GM18498 (cell line): ENCODE data around the gene PSMB3.

Experiments
- ATAC-seq: cut with Tn5 transposase; IDR thresholded peaks from one replicate; pipeline ENCODE4 v1.9.1; 2021; ENCODE audit warnings: mild to moderate bottlenecking, moderate library complexity; ENCODE audit not compliant: unreplicated experiment

The PSMB3 gene

DNA sequence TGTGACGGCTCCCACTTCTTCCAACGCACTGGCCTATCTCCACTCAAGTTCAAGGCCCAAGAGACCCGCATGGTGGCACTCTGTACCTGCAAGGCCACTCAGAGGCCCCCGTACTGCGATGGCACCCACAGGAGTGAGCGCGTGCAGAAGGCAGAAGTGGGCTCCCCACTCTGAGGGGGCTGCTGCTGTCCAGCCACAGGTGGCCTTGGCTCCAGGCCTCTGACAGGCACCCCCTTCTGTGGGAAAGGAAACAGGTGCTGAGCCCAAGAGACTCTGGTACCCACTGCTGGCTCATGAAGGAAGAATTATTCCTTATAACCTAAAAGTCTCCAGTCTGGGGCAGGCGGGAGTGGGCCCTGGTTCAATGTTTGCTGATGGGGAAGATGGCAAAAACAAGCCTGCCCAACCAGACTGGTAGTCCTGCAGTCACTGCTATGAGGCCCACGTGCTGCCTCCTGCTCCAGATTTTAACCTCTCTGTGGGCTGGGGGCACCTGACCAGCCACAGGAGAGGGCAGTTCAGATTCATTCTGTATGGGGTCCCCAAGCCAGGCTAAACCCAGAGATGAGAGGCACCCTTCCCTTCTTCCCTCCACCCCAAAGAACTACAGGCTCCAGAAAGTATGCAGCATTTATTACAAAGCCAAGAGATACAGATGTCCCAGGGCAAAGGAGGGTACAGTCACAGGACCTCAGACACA lies 19.1 kb upstream of the PSMB3 start:
- ATAC-seq: no peak

DNA sequence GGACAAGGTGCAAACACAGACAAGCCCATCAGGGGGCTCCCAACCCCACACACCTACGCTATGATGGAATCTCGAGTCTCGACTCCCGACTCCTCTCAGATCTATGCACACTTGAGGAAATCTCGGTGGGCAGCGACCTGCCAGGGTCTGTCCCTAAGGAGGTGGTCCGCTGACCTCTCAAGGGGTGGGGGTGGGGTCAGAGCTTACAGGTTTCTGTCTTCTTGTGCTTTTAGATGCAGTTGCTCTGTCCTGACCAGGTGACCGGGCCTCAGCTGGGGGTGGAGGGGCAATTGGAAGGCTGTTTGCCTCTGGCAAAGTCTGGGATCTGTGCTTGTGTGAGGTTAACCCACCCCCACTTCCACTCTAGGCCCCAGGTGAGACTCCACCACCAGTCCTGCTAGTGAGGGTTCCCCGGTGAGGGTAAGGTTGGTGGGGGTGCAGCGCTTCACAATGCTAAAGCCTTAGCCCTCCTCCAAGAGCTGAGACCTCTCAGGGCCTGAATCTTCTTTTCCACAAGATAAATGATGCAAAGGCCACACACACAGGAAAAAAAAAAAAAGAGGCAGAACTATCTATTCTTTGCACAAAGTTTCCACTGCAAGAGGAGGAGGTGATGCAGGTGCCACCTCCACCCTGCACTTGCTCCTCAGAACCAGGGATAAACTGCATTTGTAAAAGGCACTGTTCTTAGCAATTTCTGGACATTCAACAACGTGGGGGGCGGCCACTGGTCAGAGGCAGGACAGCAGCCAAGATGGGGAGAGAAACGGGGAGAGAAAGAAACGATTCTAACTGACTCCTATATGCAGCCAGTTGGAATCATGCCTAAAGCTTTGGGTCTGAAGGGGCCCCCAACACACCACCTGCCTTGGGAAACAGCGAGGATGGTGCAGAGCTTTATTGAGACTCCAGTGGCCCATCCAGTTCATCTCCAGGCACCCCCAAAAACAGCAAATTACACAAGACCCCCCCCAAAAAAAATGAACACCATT lies 18.3 kb upstream of the PSMB3 start:
- ATAC-seq: no peak

DNA sequence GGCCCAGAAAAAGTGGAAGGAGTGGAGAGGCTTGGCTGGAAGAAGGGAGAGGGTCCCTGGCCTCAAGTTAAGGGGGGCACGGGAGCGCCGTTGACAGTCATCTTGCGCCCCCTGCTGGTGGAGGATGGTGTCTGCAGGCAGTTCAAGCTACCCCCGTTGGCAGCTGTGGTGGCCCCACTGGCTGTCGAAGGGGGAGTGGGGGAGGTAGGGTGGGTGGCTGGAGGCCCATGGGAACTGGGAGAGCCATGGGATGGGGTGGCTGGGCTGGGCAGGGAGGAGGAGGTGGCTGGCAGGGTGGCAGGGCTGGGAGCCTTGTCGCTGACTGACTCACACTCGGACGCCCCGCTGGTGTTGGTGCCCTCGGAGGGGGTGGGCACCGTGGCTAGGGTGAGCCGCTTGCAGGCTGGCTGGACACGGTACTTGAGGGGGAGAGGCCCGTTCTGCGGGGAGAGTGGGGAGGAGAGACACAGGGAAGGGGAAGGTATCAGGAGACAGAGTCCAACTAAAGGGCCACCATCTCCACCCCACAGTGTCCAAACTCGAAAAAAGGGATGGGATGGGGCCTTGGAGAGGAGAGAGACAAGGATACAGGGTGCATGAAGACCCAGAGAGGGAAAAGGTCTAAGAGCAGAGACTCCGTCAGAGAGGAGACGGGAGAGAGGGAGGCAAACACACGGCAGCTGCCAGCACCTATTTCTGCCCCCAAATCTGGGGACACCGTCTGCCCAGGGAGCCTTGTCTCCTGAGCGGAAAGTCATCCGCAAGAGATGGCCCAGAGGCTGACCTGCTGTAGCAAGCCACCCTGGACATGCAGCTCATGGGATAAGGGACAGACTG lies 17.2 kb upstream of the PSMB3 start:
- ATAC-seq: no peak

DNA sequence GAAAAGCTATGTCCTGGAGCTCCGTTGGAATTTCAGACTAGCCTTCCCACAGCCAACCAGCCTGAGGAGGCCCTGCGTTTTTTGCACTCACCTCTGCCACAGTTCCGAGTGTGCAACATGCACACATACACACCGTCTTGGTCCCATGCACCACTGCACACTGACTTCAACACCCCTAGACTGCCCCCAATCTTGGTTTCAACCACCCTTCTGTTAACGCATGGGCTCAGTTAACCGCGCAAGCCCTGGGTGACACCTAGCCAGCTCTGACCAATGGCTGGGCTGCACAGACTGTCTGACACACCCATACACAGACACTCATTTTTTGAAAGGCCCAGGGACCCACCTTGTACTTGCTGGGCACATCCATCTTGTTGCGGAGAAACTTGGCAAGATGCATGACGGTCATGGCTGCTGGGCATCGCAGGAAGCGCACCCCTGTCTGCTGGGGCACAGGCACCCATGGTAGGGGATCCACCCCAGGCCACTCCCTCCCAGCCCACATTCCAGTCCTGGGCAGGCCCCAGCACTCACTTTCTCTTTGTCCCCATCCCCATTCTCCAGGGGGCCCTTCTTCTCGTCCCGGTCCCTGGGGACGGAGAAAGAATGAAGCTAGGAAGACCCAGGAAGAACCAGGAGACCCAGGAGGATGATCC lies 14.4 kb upstream of the PSMB3 start:
- ATAC-seq: no peak

- no peak for ATAC-seq
Measured at GRCh38 chr17:38738686-38739085, 13.9 kb upstream of the PSMB3 start.

- no peak for ATAC-seq
Measured at GRCh38 chr17:38739305-38739704, 13.2 kb upstream of the PSMB3 start.

- ATAC-seq: no peak
Measured at GRCh38 chr17:38740044-38740443, 12.5 kb upstream of the PSMB3 start.

DNA sequence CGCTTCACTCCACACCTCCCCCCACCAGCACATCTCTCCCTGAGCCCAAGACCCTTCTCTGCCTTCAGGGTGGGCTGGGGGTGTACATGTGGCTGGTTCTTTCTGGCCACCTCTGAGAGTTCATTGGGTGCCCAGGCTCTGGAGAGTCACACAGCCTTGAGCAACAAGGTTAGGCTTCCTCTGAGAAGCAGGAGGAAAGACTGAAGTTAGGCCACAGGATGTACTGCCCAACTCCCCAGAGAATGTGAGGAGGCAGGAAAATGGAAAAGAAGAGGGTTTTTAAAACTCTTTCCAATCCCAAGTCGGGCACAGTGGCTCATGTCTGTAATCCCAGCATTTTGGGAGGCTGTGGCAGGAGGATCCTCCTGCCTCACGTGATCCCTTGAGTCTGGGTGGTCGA lies 11.7 kb upstream of the PSMB3 start:
- ATAC-seq: no peak

GRCh38 chr17:38741461-38741860 lies 11.1 kb upstream of the PSMB3 start:
- no peak for ATAC-seq

- no peak for ATAC-seq
Measured at GRCh38 chr17:38741921-38742410, 10.6 kb upstream of the PSMB3 start.

DNA sequence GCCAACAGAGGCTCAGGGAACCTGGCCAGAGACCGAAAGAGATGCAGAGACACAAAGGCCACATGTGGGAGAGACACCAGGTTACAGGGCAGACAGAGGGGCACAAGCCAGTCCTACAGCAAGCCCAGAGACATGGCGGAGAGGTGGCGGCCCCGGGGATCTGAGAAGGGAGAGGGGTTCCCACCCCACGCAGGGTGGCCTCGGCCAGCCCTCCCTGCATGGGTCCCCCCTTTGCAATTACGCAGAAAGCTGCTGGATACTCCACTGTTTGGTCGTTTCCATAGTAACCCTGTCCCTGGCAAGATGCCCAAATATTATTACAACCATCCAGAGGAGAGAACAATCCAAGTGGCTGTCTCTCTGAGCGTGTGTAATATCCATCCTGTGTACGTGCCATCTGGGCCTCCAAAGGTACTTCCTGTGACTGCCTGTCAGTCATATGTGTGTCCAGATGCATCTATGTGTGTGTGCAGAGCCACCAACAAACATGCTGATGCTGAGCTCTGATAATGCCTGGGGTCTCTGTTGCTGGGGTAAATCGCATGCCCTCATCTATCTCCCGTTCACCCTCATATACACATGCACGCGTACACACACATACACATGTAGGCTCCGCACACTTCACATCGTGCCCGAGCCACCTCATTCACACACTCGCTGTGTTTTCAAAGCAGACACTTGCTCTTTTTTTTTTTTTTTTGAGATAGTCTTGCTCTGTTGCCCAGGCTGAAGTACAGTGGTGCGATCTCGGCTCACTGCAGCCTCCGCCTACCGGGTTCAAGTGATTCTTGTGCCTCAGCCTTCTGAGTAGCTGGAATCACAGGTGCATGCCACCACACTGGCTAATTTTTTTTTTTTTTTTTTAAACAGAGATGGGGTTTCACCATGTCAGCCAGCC lies 9.9 kb upstream of the PSMB3 start:
- ATAC-seq: no peak

- ATAC-seq: no peak
Measured at GRCh38 chr17:38743556-38744171, 8.9 kb upstream of the PSMB3 start.

DNA sequence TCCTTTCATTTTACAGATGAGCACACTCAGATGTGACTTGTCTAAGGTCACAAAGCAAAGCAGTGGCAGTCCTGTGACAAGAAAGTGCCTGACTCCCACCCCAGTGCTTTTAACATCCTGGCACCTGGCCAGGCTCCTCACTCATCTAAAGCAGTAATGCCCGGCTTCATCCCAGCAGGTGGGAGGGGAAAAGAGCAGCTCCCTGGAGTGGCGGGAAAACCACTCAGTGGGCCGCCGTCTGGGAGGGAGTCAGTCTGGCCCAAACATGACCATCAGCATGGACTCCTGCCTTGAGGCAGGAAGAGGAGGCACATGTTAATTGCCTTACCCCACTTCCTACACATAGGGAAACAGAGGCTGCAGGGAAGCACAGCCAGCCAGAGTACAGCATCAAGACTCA lies 7.0 kb upstream of the PSMB3 start:
- ATAC-seq: no peak

GRCh38 chr17:38746004-38746848 lies 6.3 kb upstream of the PSMB3 start:
- ATAC-seq: no peak

DNA sequence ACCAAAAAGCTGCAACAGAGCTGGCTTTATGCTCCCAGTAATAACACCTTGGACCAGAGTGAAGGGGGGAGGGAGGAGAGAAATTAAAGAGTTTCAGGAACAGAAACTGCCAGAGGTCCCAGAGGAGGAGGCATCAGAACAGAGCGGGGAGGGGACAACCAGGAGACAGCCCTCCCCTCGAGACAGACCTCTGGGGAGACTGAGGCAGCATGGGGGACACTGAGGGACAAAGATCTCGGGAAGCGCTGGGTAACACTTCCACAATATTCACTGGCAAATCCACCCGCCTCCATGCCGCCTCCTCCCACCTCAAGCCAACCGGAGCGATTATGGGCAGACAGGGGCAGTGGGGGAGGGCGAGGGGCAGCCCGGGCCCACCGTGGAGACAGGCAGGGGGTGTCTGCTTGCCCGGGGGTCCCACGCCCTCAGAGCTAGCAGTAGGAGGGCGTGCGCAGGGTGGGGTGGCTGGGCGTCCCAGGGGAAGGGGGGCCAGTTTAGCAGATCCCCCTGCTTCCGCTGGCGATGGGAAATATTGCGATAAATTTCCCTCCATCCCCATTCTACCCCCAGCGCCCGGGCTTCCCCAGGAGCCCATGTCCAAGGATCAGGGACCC lies 5.6 kb upstream of the PSMB3 start:
- ATAC-seq: no peak

DNA sequence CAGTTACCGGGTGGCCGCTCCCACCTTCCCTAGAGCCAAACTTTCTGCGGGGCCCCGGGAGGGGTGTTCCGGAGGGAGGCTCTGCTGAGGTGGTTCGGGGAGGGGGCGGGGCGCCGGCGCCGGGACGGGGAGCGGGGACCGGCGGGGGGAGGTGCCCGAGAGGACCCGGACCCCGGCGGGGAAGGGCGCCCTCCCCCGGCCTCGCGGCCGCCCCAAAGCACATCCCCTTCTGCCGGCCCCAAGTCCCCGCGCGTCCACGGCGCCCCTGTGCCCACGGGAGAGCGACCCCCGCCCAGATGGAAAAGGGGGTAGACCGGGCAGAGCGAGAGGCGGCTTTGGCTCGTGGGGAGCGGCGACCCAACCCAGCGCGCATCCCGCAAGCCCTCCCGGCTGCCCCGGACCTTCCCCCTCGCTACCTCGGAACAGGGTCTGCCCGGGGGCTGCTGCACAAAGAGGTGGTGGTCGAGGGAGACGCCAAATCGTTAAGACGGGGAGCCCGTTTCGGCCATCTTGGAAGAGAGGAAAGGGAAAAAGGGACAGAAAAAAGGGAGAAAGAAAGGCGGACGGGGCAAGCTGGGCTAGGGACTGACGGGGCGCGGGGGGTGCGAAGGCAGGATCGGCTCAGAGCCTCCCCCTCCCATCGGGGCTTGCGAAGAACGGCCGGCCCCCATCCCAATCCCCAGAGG lies 4.9 kb upstream of the PSMB3 start:
- no peak for ATAC-seq
